ENCODE results near the gene SMS. TPM values are rescaled to one million over a fixed set of nuclear protein-coding genes. Genes with fewer than 3 reads are reported as not detected.

SMS gene
- total and polyA plus RNA-seq, 11 donors, result 24.0 to 109 (median 50.2) TPM

- intact Hi-C loops (cut with DNase I), result loop anchor here in 3 of 10 donors (10.0 kb wide), 4 partner anchors 128 to 1448 kb away; partner anchors contain the start of gene SMPX (in 1 of the 3)
- ATAC-seq (peak; percentile 66 to 88 (median 78)), DNase-seq (peak in 1 of 5 donors; percentile 55)
- TF ChIP-seq CTCF (IDR thresholded peaks at IDR 0.05), result no peak
- TF ChIP-seq POLR2A (IDR thresholded peaks at IDR 0.05), result no peak
- 49 to 72% (median 65%) methylated on average over 7 of the region's 7 CpGs for WGBS, 4 donors
- Histone ChIP-seq H3K27me3 (no peaks in the 10 kb centered on the region), H3K27ac (peak overlapping the region in 1 of 12 donors; percentile 34), H3K36me3 (peaks cover 0 to 47% (median 23%) of the 10 kb centered on the region in 9 donors), H3K9me3 (no peaks in the 10 kb centered on the region), H3K4me3 (no peak overlapping the region), H3K4me1 (peaks cover 0 to 13% (median 0%) of the 10 kb centered on the region in 12 donors)
Observed at GRCh38 chrX:21972721-21973120, 32.2 kb downstream of the SMS start.

DNA sequence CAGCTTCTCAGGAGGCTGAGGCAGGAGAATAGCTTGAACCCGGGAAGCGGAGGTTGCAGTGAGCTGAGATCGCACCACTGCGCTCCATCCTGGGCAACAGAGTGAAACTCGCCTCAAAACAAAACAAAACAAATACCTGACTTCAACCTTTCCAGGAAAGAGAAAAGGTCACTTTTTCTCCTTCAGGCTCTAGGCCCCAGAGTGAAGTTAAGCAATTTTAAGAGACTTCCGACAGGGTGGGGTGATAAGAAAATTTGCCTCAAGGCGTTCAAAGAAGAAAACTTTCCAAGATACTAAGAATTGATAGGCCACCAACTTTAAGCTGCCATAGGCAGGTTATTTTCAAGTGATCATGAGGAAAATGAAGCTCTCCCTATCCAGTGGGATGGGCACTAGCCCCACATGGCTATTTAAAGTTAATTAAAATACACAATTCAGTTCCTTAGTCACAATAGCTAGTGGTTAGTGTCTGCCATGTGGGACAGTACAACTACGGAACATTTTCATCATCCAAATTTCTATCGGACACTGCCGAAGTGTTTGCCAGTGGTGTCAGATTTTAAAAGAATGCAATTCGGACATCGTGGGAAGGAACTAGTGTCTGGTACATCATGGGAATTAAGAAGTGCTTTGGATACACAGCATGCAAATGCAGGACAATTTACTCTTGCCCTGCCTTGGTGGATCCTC lies 33.0 kb downstream of the SMS start:
- no peaks in the 10 kb centered on the region for H3K9me3 ChIP-seq
- ATAC-seq (no peak), DNase-seq (no peak)
- TF ChIP-seq POLR2A (IDR thresholded peaks at IDR 0.05) (no peak), CTCF (IDR thresholded peaks at IDR 0.05) (no peak)
- H3K36me3 ChIP-seq, result peaks cover 0 to 51% (median 29%) of the 10 kb centered on the region in 9 donors
- H3K27ac ChIP-seq, result peak overlapping the region in 3 of 12 donors; percentile 31 to 53 (median 34)
- intact Hi-C loops (cut with DNase I), result loop anchor here in 3 of 10 donors (10.0 kb wide), 4 partner anchors 129 to 1449 kb away; partner anchors contain the start of gene SMPX (in 1 of the 3)
- H3K27me3 ChIP-seq, result no peaks in the 10 kb centered on the region
- H3K4me1 ChIP-seq, result peaks cover 0 to 13% (median 0%) of the 10 kb centered on the region in 12 donors
- WGBS, 4 donors, result 84 to 89% (median 87%) methylated on average over 12 of the region's 12 CpGs
- H3K4me3 ChIP-seq, result no peak overlapping the region

- WGBS, 4 donors, result 48 to 57% (median 54%) methylated on average over 2 of the region's 2 CpGs
Observed at GRCh38 chrX:21974011-21974385, 33.5 kb downstream of the SMS start.

More at GRCh38 chrX:21974011-21974385, 33.5 kb downstream of the SMS start:
- ATAC-seq, result no peak
- DNase-seq, result no peak
- Histone ChIP-seq H3K4me3 (no peak overlapping the region), H3K4me1 (peaks cover 0 to 13% (median 0%) of the 10 kb centered on the region in 12 donors), H3K27ac (peak overlapping the region in 2 of 12 donors; percentile 31 to 53), H3K27me3 (no peaks in the 10 kb centered on the region), H3K9me3 (no peaks in the 10 kb centered on the region), H3K36me3 (peaks cover 0 to 51% (median 34%) of the 10 kb centered on the region in 9 donors)
- TF ChIP-seq POLR2A (IDR thresholded peaks at IDR 0.05) (no peak), CTCF (IDR thresholded peaks at IDR 0.05) (no peak)
- intact Hi-C loops (cut with DNase I), result loop anchor here in 3 of 10 donors (10.0 kb wide), 4 partner anchors 129 to 1449 kb away; partner anchors contain the start of gene SMPX (in 1 of the 3)

Measured in heart left ventricle (tissue), 16 donors.